HTERT RPE-1 (cell line): ENCODE results near the gene BICRAL.
"Not testable (repeated sequence)": the region's sequence is repeated elsewhere in the genome, so short reads cannot be mapped to it uniquely, and the experiment has no call there.

Experiments
- in situ Hi-C: fragments of 300-500 bp; cut with MboI; formaldehyde crosslinking; loops from 4 replicates; pipeline ENCODE4 v1.14.3; 2020; ENCODE audit warnings: low sequenced_read_pairs

Gene BICRAL

GRCh38 chr6:42790549-42791181 is 8.8 kb downstream of the BICRAL start:
- in situ Hi-C loops = no loop called here

GRCh38 chr6:42791706-42792320 is 10.0 kb downstream of the BICRAL start:
- in situ Hi-C loops = no loop called here

- in situ Hi-C loops = no loop called here
Observed at GRCh38 chr6:42795651-42796050, 13.8 kb downstream of the BICRAL start.

- in situ Hi-C loops = no loop called here
Observed at GRCh38 chr6:42796171-42796570, 14.3 kb downstream of the BICRAL start.

- in situ Hi-C loops = not testable (repeated sequence)
Observed at GRCh38 chr6:42797696-42798095, 15.8 kb downstream of the BICRAL start.

- in situ Hi-C loops = no loop called here
Observed at GRCh38 chr6:42805297-42805861, 23.5 kb downstream of the BICRAL start.

- in situ Hi-C loops = not testable (repeated sequence)
Observed at GRCh38 chr6:42806359-42806758, 24.5 kb downstream of the BICRAL start.

GRCh38 chr6:42808492-42809483 is 26.9 kb downstream of the BICRAL start:
- in situ Hi-C loops = no loop called here

- in situ Hi-C loops = no loop called here
Observed at GRCh38 chr6:42813074-42813645, 31.3 kb downstream of the BICRAL start.

GRCh38 chr6:42813906-42814444 is 32.1 kb downstream of the BICRAL start:
- in situ Hi-C loops = no loop called here

GRCh38 chr6:42815726-42816125 is 33.9 kb downstream of the BICRAL start:
- in situ Hi-C loops = not testable (repeated sequence)

- in situ Hi-C loops = no loop called here
Observed at GRCh38 chr6:42817907-42818306, 36.1 kb downstream of the BICRAL start.

- in situ Hi-C loops = no loop called here
Observed at GRCh38 chr6:42818416-42818815, 36.6 kb downstream of the BICRAL start.

- in situ Hi-C loops = no loop called here
Observed at GRCh38 chr6:42818878-42819277, 37.0 kb downstream of the BICRAL start.

GRCh38 chr6:42819803-42820511 is 38.1 kb downstream of the BICRAL start:
- in situ Hi-C loops = no loop called here

GRCh38 chr6:42820512-42821340 is 38.9 kb downstream of the BICRAL start:
- in situ Hi-C loops = no loop called here

- in situ Hi-C loops = no loop called here
Observed at GRCh38 chr6:42821341-42821668, 39.5 kb downstream of the BICRAL start.

GRCh38 chr6:42821846-42822245 is 40.0 kb downstream of the BICRAL start:
- in situ Hi-C loops = no loop called here

- in situ Hi-C loops = no loop called here
Observed at GRCh38 chr6:42829561-42830092, 47.8 kb downstream of the BICRAL start.
